ENCODE measurements around the gene ZWILCH.
A peak's percentile ranks its signal among the peaks of the same experiment; 100 is the strongest.
"Not testable (repeated sequence)": the region's sequence is repeated elsewhere in the genome, so short reads cannot be mapped to it uniquely, and the experiment has no call there.

Gene ZWILCH

GRCh38 chr15:66486887-66487286 is 18.2 kb upstream of the ZWILCH start:
- no peak for DNase-seq (ENCODE audit: extremely low read depth in 1 of 2, low read depth in 1 of 2)

GRCh38 chr15:66488525-66488924 is 16.6 kb upstream of the ZWILCH start:
- no peak for DNase-seq (ENCODE audit: extremely low read depth in 1 of 2, low read depth in 1 of 2)

DNA sequence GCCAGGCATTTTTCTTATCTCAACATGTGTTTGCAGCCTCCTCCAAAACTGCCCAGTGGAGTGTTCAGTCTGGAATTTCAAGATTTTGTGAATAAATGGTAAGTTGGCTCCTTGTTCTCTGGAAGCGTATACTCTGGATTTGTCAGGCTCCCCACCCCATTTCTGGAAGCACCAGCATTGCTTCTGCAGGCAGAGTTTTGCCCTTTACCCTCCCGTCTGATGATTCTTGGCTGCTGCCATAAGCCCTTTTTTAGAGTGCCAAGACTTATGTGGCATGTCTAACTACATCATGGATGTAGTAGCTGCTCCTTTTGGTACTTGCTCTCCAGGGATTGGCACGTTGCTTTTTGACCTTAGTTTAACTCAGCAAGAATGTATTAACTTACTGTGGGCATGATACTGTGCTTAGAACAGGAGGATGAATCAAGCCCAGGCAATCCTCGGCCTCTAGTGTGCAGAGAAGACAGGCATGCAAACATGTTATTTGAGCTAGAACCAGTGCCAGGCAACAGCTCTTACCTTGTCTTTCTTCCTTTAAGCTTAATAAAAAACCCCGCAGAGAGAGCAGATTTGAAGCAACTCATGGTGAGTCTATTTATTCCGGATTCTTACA is 15.8 kb upstream of the ZWILCH start:
- DNase-seq (ENCODE audit: extremely low read depth in 1 of 2, low read depth in 1 of 2) = no peak

DNA sequence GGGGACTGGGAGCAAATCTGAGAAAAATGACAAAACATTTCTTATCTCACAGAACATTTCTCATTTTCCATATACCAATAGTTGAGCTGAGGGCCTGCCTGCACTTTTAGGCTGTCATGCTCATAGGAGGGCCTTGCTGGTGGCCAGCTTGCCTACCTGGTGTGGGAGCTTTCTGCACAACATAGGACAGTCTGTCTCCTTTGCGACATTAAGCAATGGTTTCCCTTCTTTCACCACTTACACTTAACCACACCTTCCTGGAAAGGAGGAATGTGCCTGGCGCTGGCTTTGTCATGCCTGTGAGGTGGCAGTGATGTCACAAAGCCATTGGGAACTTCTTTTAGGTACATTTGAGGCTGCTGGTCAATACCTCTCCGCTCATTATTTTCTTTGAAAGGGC is 13.3 kb upstream of the ZWILCH start:
- no peak for DNase-seq (ENCODE audit: extremely low read depth in 1 of 2, low read depth in 1 of 2)

DNA sequence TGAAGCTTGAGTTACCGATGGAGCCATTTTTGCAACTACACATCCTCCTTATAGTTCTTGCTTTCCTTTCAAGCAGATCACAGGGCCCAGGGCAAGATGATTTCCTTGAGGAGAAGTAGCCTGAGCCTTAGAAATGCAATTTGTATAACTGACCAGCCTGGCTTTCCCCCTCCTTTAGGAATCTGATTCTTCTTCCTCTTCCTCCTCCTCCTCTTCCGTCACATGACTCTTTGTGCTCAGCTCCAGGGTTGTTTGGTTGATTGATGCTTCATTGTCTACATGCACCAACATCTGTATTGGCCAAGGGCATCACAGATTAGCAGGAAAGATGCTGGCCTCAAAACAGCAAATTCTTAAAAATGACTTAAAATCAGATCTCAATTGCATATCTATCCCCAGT is 10.9 kb upstream of the ZWILCH start:
- no peak for DNase-seq (ENCODE audit: extremely low read depth in 1 of 2, low read depth in 1 of 2)

DNA sequence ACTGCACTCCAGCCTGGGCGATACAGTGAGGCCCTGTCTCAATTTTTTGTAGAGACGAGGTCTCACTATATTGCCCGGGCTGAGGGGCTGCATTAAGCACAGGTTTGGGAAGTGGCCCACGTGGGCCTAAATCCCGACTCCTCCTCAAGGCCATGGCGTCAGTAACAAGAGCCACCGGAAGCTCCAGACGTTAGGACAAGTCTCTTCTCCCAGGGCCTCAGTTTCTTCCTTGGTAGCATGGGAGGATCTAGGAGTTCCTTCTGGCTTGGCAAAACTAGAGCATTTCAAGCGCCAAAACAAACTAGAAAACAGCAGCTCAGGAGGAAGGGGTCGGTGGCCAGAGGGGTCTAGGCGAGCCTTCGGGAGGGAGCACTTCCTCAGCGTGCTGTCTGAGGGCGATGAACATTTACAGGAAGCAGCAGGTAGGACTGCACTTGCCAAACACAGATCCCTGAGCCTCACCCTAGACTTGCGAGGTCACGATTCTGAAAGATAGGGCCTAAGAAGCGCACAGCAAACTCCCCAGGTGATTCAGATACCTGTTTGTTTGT is 8.1 kb upstream of the ZWILCH start:
- no peak for DNase-seq (ENCODE audit: extremely low read depth in 1 of 2, low read depth in 1 of 2)

- peak; percentile 87 to 99 for DNase-seq (ENCODE audit: extremely low read depth in 1 of 2, low read depth in 1 of 2)
These were observed 7.3 kb upstream of the ZWILCH start, which contains the start of gene SNAPC5 for GRCh38 chr15:66497502-66498455. SNAPC5 (minus strand) TSS chr15:66497762; CDS start chr15:66497731, 31 bp downstream.

DNA sequence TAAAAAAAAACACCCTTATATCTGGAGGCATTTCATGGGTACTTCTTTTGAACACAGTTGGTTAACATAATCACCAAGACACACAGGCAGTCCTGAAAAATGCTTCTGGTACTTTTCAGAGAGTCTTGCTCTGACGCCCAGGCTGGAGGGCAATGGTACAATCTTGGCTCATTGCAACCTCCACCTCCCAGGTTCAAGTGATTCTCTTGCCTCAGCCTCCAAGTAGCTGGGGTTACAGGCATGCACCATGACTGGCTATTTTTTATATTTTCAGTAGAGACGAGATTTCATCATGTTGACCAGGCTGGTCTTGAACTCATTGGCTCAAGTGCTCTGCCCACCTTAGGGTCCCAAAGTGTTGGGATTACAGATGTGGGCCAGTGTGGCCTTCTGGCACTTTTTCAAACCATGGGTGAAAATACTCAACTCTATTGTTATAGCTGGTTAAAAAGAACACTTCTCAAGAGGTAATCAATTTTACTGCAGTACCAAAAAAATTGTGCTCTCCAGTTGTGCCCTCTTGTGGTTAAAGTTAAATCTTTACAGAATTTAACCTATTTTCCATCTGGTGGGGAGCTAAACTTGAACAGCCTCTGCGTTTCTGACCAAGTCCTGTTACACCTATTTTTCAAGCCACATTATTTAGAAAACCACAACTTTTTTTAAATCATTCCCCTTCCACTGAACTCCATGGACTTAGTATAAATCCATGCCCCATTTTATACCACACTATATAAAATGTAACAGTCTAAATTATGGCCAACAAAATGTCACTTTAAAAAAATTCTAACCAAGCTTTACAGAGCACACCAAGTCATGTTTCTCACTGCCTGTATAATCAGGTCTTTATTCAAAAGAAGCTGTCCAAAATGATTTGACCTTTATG is 6.4 kb upstream of the ZWILCH start:
- no peak for DNase-seq (ENCODE audit: extremely low read depth in 1 of 2, low read depth in 1 of 2)

GRCh38 chr15:66500346-66500745 is 4.8 kb upstream of the ZWILCH start:
- DNase-seq (ENCODE audit: extremely low read depth in 1 of 2, low read depth in 1 of 2) = not testable (repeated sequence)

- no peak for DNase-seq (ENCODE audit: extremely low read depth in 1 of 2, low read depth in 1 of 2)
These were observed 2.6 kb upstream of the ZWILCH start for GRCh38 chr15:66502491-66502890.

DNA sequence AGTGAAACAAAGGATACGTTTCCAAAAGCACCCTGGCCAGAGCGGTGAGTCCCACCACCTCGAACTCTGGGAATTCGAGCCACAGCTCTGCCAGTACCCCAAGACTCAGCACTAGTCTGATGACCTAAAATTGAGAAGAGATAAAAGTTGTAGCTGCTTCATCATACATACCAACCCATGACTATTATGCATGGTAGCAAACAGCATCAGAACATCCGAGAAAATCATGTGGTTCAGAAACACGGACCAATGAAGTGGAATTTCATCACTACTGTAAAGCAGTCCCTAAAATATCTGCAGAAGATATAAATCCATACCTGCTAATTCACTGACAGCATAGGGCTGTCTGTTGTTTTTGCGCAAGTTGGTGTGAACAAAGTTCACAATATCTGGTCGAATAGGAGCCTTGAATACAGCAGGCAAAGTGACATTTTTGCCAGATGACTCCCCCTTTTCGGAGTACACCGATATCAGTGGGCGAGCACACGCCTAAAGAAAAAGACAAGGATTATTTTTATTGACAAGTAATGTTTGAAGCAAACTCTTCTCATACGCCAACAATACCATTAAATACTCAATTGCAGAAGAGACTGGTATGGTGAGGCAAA is 2.0 kb upstream of the ZWILCH start:
- not testable (repeated sequence) for DNase-seq (ENCODE audit: extremely low read depth in 1 of 2, low read depth in 1 of 2)

- DNase-seq (ENCODE audit: extremely low read depth in 1 of 2, low read depth in 1 of 2) = no peak
These were observed 1.2 kb upstream of the ZWILCH start for GRCh38 chr15:66503780-66504562.

- no peak for DNase-seq (ENCODE audit: extremely low read depth in 1 of 2, low read depth in 1 of 2)
These were observed 295 bp downstream of the ZWILCH start for GRCh38 chr15:66505430-66505811.

GRCh38 chr15:66505818-66506217 is 692 bp downstream of the ZWILCH start:
- DNase-seq (ENCODE audit: extremely low read depth in 1 of 2, low read depth in 1 of 2) = no peak

DNA sequence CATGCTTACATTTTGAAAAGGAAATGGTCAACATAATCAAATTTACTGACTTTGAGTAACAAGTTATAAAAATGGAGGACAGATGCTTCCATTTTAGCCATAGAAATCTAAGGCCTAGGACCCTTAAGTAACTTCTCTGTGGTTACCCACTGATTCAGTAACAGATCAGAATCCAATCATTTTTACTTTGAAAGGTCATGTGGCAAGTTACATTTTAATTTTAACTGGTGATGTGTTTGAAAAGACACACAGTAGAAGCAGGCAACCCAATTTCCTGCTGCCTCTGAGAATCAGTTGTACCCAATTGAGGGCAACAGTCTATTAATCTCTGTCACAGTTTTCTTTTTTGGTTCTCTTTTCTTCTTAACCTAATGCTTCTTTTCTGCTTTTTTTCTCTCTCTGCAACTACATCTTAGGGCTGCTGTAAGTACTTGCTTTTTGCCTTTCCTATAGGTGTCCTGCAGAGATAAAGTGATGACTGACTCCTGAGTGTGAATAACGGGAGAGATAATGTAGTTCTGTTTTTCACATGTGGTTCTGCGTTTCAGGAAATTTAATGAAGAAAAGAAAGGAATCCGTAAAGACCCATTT is 3.3 kb downstream of the ZWILCH start:
- DNase-seq (ENCODE audit: extremely low read depth in 1 of 2, low read depth in 1 of 2) = no peak

GRCh38 chr15:66514586-66514985 is 9.5 kb downstream of the ZWILCH start:
- DNase-seq (ENCODE audit: extremely low read depth in 1 of 2, low read depth in 1 of 2) = no peak

DNA sequence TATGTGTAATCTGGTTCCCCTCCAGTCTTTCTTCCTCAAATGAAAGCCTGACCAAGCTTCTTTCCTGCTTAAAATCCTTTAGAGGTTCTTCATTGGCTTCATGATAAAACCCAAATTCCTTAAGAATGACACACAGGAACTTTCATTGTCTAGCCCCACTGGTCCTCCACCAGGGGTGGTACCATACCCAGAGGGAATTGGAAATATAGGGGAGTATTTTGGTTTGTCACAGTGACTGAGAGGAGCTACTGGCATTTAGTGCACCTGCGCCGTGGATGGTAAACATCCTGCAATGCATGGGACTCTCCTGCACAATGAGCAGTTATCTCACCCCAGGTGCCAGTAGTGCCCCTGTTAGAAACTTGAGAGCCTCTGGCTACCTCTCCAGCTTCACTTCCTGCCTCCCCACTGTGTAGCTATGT is 10.8 kb downstream of the ZWILCH start:
- no peak for DNase-seq (ENCODE audit: extremely low read depth in 1 of 2, low read depth in 1 of 2)

GRCh38 chr15:66523926-66524325 is 18.8 kb downstream of the ZWILCH start:
- no peak for DNase-seq (ENCODE audit: extremely low read depth in 1 of 2, low read depth in 1 of 2)

GRCh38 chr15:66524838-66525237 is 19.7 kb downstream of the ZWILCH start:
- DNase-seq (ENCODE audit: extremely low read depth in 1 of 2, low read depth in 1 of 2) = no peak
